Endothelial cell of umbilical vein (primary cell): Measurements from ENCODE around the gene FABP2.

Experiments used
- EZH2 ChIP-seq: IDR thresholded peaks from 2 replicates; pipeline ENCODE4 v1.6.1; 2012; ENCODE audit warnings: borderline replicate concordance, low read depth, mild to moderate bottlenecking, moderate library complexity, low read length, inconsistent platforms; ENCODE audit not compliant: severe bottlenecking
- FOS ChIP-seq: IDR thresholded peaks from 2 replicates; pipeline ENCODE4 v1.6.1; 2011; ENCODE audit warnings: mild to moderate bottlenecking, low read length, moderate library complexity, borderline replicate concordance; ENCODE audit not compliant: insufficient read depth
- JUN ChIP-seq: IDR thresholded peaks from 2 replicates; pipeline ENCODE4 v1.6.1; 2011; ENCODE audit warnings: borderline replicate concordance, low read depth; ENCODE audit not compliant: insufficient read length, insufficient read depth
- POLR2A ChIP-seq: IDR thresholded peaks from 2 replicates; pipeline ENCODE4 v1.6.1; 2012; ENCODE audit warnings: low read depth, mild to moderate bottlenecking, control low read depth, low read length
- POLR2AphosphoS5 ChIP-seq: IDR thresholded peaks from 2 replicates; pipeline ENCODE4 v1.6.1; 2012; ENCODE audit warnings: low read depth, mild to moderate bottlenecking, control low read depth, low read length, moderate library complexity; ENCODE audit not compliant: insufficient read depth
- TF ChIP-seq, protein P1 (sequence below), 2 donors: IDR thresholded peaks; 1 replicate in 1 of 2; 2 replicates in 1 of 2; pipeline ENCODE4 v1.5.1; 2011; ENCODE audit warnings: low read length in 2 of 2, mild to moderate bottlenecking in 2 of 2, moderate library complexity in 2 of 2, control low read depth in 1 of 2, inconsistent platforms in 1 of 2, low read depth in 1 of 2; ENCODE audit not compliant: insufficient read depth in 1 of 2; ENCODE audit errors: extremely low read depth in 1 of 2

GRCh38 chr4:119307606-119308005 is 14.3 kb downstream of the FABP2 start:
- TF ChIP-seq JUN (no peak), EZH2 (no peak), POLR2AphosphoS5 (no peak), POLR2A (no peak), FOS (no peak)
- TF ChIP-seq, protein P1, sequence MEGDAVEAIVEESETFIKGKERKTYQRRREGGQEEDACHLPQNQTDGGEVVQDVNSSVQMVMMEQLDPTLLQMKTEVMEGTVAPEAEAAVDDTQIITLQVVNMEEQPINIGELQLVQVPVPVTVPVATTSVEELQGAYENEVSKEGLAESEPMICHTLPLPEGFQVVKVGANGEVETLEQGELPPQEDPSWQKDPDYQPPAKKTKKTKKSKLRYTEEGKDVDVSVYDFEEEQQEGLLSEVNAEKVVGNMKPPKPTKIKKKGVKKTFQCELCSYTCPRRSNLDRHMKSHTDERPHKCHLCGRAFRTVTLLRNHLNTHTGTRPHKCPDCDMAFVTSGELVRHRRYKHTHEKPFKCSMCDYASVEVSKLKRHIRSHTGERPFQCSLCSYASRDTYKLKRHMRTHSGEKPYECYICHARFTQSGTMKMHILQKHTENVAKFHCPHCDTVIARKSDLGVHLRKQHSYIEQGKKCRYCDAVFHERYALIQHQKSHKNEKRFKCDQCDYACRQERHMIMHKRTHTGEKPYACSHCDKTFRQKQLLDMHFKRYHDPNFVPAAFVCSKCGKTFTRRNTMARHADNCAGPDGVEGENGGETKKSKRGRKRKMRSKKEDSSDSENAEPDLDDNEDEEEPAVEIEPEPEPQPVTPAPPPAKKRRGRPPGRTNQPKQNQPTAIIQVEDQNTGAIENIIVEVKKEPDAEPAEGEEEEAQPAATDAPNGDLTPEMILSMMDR (IDR thresholded peaks at IDR 0.05; ENCODE audit: extremely low read depth in 1 of 2, insufficient read depth in 1 of 2, low read depth in 1 of 2, low read length in 2 of 2): no peak
